Heart left ventricle (tissue), 16 donors: ENCODE results near the gene ZNF787. TPM values are rescaled to one million over a fixed set of nuclear protein-coding genes. Genes with fewer than 3 reads are reported as not detected.

Experiments used
- ATAC-seq, 4 donors: fragments of 200-7000 bp; cut with Tn5 transposase; one replicate each; pipeline ENCODE4 v1.9.1; 2020 to 2022; ENCODE audit warnings: moderate library complexity in 4 of 4, mild to moderate bottlenecking in 3 of 4, moderate number of reproducible peaks in 1 of 4
- DNase-seq, 5 donors: peaks; one replicate each; pipeline ENCODE4 v3.0.0-alpha.2; 2020
- H3K27ac ChIP-seq, 12 donors: fragments of 200-600 bp; sonication (generic) in 4 of 12; one replicate each; pipeline versions ENCODE4 v1.5.0 to v1.8.0; 2016 to 2022; ENCODE audit warnings: mild to moderate bottlenecking in 2 of 12
- H3K27me3 ChIP-seq, 9 donors: fragments of 200-600 bp; sonication (generic) in 2 of 9; one replicate each; pipeline versions ENCODE4 v1.5.1 to v1.8.0; 2016 to 2022; ENCODE audit warnings: mild to moderate bottlenecking in 3 of 9
- H3K36me3 ChIP-seq, 9 donors: fragments of 200-600 bp; sonication (generic) in 2 of 9; one replicate each; pipeline versions ENCODE4 v1.5.0 to v1.8.0; 2018 to 2022; ENCODE audit warnings: mild to moderate bottlenecking in 2 of 9
- H3K4me1 ChIP-seq, 12 donors: fragments of 200-600 bp; sonication (generic) in 4 of 12; one replicate each; pipeline versions ENCODE4 v1.5.0 to v1.8.0; 2016 to 2022; ENCODE audit warnings: mild to moderate bottlenecking in 3 of 12
- H3K4me3 ChIP-seq, 12 donors: fragments of 200-600 bp; sonication (generic) in 4 of 12; one replicate each; pipeline versions ENCODE4 v1.5.0 to v1.8.0; 2017 to 2022; ENCODE audit warnings: mild to moderate bottlenecking in 9 of 12, moderate library complexity in 4 of 12
- H3K9me3 ChIP-seq, 12 donors: fragments of 200-600 bp; sonication (generic) in 4 of 12; one replicate each; pipeline versions ENCODE4 v1.5.0 to v1.8.0; 2016 to 2022; ENCODE audit warnings: mild to moderate bottlenecking in 1 of 12
- POLR2A ChIP-seq, 2 donors: fragments of 450-650 bp; IDR thresholded peaks; one replicate each; pipeline ENCODE4 v1.6.1; 2017; ENCODE audit warnings: antibody characterized with exemption in 2 of 2, mild to moderate bottlenecking in 2 of 2, moderate library complexity in 2 of 2
- WGBS, 4 donors: extraction: QIAGEN DNeasy Blood & Tissue Kit in 2 of 4; methylation state at CpG; one replicate each; pipeline versions ENCODE4 v1.1.5 to v1.1.7; 2013 to 2018; 5-methylcytosine and 5-hydroxymethylcytosine counted together
- intact Hi-C, 10 donors: fragments of 100-400 bp; cut with DNase I; formaldehyde crosslinking; loops; one replicate each; pipeline versions ENCODE4 v1.11.1 to v1.14.2; 2022
- long read RNA-seq, 3 donors: library from polyadenylated mRNA; unstranded; transcript quantifications; one replicate each; pipeline ENCODE4 v2.0.0, GENCODE V29; 2020 to 2021
- polyA plus RNA-seq, 2 donors: library from polyadenylated mRNA; stranded (reverse); fragments of 200-250 nt; gene quantifications; one replicate each; pipeline ENCODE4 v1.2.3, GENCODE V29; 2013
- total RNA-seq, 9 donors: library from RNA; depleted of rRNA in 2 of 9; stranded (reverse); fragments of >200 nt in 2 of 9; fragmentation: NEBNext Ultra II Directional in 3 of 9; extraction: Animal tissue kit (Norgen Biotek cat#: 25700) in 3 of 9; gene quantifications; one replicate each; pipeline versions ENCODE4 v1.1.0 to v1.2.4, GENCODE V29; 2016 to 2023
- TF ChIP-seq, protein P1 (sequence below), 12 donors: fragments of 200-600 bp; sonication (generic) in 4 of 12; IDR thresholded peaks; one replicate each; pipeline versions ENCODE4 v1.5.0 to v1.8.0; 2018 to 2022; ENCODE audit warnings: antibody characterized with exemption in 12 of 12, mild to moderate bottlenecking in 5 of 12
- donor health status: ischemic (EF 13 %, LVEDD 7.1; RV severe dilation, severe dysfunction).
- donor health status: healthy with polysubstance abuse.
- donor health status: DM: no; HTN: yes; CAD: no.
- donor health status: DM: no; HTN: no; CAD: no.
- donor health status: ischemic (EF 25% LVEDD 6.9; RV normal size, moderate dysfunction).
- donor health status: ischemic (EF 25% LVEDD 5.7; RV mildly dilated, moderate dysfunction).
- donor health status: healthy.
- donor health status: DM: yes; HTN: yes; CAD: no.
- donor health status: ischemic (EF 35%, LVEDD 5.7; RV mildly dilated, moderate dysfunction).
- donor health status: nonischemic (EF 11% LVEDD 7.7; RV severe dilation, severe dysfunction).
- donor health status: DM: yes; HTN: yes; CAD: no.
- donor health status: PGD.
- donor health status: ischemic (EF 29% LVEDD 5.4; RV normal size, mild dysfunction).
- donor health status: nonischemic (EF 23%, LVEDD 6.1; RV moderate dilation, normal function).

Gene ZNF787
- total RNA-seq: 10 to 100 TPM; 11.6 to 40.8 (median 24.9) TPM
- 10 to 100 TPM; 39.1 to 39.6 TPM for polyA plus RNA-seq
- long read RNA-seq, donor 1, transcript ZNF787-203 (3 exons, 1,925 nt): major isoform, 26 of 46 reads
- long read RNA-seq, donor 1, partial matches to known transcripts: 0 of 46 reads
- long read RNA-seq, donor 1, other reads (novel, unspliced or antisense): 19 of 46 reads
- long read RNA-seq, donor 2, partial matches to known transcripts: 0 of 3 reads
- long read RNA-seq, donor 2, other reads (novel, unspliced or antisense): 3 of 3 reads
- long read RNA-seq, donor 3, transcript ZNF787-203 (3 exons, 1,925 nt): major isoform, 27 of 39 reads
- long read RNA-seq, donor 3, partial matches to known transcripts: 0 of 39 reads
- long read RNA-seq, donor 3, other reads (novel, unspliced or antisense): 11 of 39 reads

DNA sequence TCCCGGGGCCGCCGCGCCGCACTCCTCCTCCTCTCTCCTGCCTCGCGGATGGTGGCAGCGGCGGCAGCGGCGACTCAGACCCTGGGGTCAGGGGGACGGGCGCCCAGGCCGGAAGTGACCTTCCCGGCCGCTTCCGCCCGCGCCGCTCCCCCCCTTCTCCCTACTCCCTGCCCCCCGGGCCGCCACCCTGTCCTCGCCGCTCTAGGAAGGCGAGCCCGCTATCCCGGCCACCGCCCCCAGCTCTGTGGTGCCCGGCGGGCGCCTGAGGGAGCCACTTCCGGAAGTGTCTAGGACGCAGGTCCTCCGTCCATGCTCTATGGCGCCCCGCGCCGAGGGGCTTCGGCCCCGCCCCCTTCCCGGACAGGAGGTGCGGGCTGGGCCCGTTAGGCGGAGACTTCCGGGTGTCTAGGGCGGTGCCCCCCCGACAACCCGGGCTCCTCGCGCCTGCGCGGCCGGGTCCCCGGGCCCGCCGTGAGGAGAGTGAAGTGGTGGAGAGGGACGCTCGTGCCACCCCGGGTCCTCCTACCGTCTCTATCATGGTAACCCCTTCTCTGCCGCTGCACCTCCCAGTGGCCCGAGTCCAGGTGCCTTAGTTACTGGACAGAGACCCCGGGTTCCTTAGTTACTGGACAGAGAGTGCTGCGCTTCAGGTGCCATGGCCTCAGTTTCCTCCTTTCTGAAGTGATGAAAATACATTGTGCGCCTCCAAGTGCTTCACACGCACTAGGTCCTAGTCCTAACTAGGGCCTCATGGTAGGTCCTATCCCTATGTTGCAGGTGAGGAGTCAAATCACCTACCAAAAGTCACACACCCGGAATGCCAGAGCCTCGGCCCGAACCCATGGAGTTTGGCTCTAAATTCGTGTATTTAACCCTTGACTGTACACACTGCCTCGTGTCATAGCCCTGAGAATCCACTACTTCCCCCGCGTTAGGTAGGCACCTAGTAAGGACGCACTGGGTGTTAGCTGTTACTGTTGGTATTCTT is at the start of gene ZNF787:
TSS of gene ZNF787 (minus strand) at position 116 of the 988 bp plus-strand sequence. CDS start 18,078 bp downstream, outside the sequence.
- DNase-seq (peak; percentile 98 to 100 (median 99)), ATAC-seq (peak; percentile 94 to 95 (median 95))
- peak within 1 kb of the TSS; percentile 89 to 100 (median 95) for H3K27ac ChIP-seq
- peaks cover 0 to 10% (median 0%) of the 10 kb centered on the region in 9 donors for H3K36me3 ChIP-seq
- peaks cover 12 to 45% (median 37%) of the 10 kb centered on the region in 12 donors for H3K4me1 ChIP-seq
- WGBS, 4 donors: 5 to 13% (median 5%) methylated on average over 42 to 74 of the region's 74 CpGs
- no peaks in the 10 kb centered on the region for H3K9me3 ChIP-seq
- intact Hi-C loops: loop anchor here in 6 of 10 donors (1.0 to 5.0 kb wide), 5 partner anchors 19 to 193 kb away; partner anchors contain the start of genes ZNF444 (in 2 of the 6) and ZSCAN5A (in 1 of the 6)
- H3K27me3 ChIP-seq: no peaks in the 10 kb centered on the region
- TF ChIP-seq, protein P1, sequence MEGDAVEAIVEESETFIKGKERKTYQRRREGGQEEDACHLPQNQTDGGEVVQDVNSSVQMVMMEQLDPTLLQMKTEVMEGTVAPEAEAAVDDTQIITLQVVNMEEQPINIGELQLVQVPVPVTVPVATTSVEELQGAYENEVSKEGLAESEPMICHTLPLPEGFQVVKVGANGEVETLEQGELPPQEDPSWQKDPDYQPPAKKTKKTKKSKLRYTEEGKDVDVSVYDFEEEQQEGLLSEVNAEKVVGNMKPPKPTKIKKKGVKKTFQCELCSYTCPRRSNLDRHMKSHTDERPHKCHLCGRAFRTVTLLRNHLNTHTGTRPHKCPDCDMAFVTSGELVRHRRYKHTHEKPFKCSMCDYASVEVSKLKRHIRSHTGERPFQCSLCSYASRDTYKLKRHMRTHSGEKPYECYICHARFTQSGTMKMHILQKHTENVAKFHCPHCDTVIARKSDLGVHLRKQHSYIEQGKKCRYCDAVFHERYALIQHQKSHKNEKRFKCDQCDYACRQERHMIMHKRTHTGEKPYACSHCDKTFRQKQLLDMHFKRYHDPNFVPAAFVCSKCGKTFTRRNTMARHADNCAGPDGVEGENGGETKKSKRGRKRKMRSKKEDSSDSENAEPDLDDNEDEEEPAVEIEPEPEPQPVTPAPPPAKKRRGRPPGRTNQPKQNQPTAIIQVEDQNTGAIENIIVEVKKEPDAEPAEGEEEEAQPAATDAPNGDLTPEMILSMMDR (IDR thresholded peaks at IDR 0.05): peak in 2 of 12 donors; percentile 11 to 14
- TF ChIP-seq POLR2A (IDR thresholded peaks at IDR 0.05): peak in 1 of 2 donors; percentile 53
- H3K4me3 ChIP-seq: peak within 1 kb of the TSS; percentile 54 to 97 (median 82)

DNA sequence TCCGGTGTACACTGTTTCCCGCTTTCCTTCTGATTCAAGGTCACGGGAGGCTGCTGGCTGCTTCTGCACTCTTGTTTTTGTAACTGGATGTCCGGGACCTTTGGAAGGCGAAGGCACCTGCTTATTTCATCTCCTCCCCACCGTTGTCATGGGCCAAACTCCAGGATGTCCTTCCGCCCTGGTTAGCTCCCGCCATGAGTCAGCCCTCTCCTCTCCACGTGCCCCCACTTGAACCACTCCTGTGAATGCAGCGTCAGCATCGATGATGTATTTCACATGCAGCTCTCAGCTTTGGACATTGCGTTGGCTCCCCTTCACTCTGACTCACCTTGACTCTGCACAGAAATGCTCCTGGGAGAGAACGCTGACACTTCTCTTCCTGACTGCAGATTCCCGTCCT is 49.2 kb upstream of the ZNF787 start:
- ATAC-seq: peak; percentile 30 to 92 (median 46)
- H3K4me1 ChIP-seq: peaks cover 0 to 6% (median 0%) of the 10 kb centered on the region in 12 donors
- H3K9me3 ChIP-seq: no peaks in the 10 kb centered on the region
- H3K36me3 ChIP-seq: no peaks in the 10 kb centered on the region
- intact Hi-C loops: loop anchor here in 4 of 10 donors (2.0 to 10.0 kb wide), 7 partner anchors 13 to 185 kb away; no protein-coding TSS in a partner anchor
- DNase-seq: peak in 3 of 5 donors; percentile 35 to 50 (median 45)
- 42 to 55% (median 49%) methylated on average over 14 of the region's 14 CpGs for WGBS, 4 donors
- H3K27ac ChIP-seq: peak overlapping the region in 3 of 12 donors; percentile 5 to 46 (median 28)
- H3K27me3 ChIP-seq: peaks cover 0 to 9% (median 6%) of the 10 kb centered on the region in 9 donors
- no peak overlapping the region for H3K4me3 ChIP-seq
- TF ChIP-seq POLR2A (IDR thresholded peaks at IDR 0.05): no peak
- TF ChIP-seq, protein P1 (IDR thresholded peaks at IDR 0.05): no peak

DNA sequence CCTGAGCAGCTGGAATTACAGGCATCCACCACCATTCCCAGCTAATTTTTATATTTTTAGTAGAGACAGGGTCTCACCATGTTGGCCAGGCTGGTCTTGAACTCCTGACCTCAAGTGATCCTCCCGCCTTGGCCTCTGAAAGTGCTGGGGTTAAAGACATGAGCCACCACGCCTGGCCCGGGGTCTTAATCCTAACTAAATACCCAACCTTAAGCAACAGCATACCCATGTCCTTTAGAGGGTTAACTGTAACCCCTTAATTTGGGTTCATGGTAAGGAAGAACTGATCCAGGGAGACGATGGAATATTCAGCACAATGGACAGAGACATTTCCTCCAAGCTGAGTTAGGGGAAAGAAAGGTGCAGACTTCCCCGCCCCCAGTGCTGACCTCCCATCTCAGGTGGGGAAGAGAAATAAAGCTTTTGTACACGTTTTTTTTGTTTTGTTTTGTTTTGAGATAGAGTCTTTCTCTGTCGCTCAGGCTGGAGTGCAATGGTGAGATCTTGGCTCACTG is 46.0 kb upstream of the ZNF787 start:
- ATAC-seq (no peak), DNase-seq (no peak)
- Histone ChIP-seq H3K4me3 (no peak overlapping the region), H3K27me3 (no peaks in the 10 kb centered on the region), H3K4me1 (peaks cover 0 to 6% (median 0%) of the 10 kb centered on the region in 12 donors), H3K9me3 (no peaks in the 10 kb centered on the region), H3K27ac (no peak overlapping the region), H3K36me3 (no peaks in the 10 kb centered on the region)
- TF ChIP-seq POLR2A (IDR thresholded peaks at IDR 0.05): no peak
- TF ChIP-seq, protein P1 (IDR thresholded peaks at IDR 0.05): no peak
- intact Hi-C loops: no loop called here
- 37 to 43% (median 42%) methylated on average over 7 of the region's 7 CpGs for whole genome bisulfite sequencing, 4 donors
